ENCODE measurements around the gene SMIM24.

The SMIM24 gene

GRCh38 chr19:3470500-3471128 is 9.7 kb downstream of the SMIM24 start:
- DNase-seq: no peak

- DNase-seq: no peak
These were observed 10.5 kb downstream of the SMIM24 start for GRCh38 chr19:3469638-3470499.

GRCh38 chr19:3468211-3468610 is 12.1 kb downstream of the SMIM24 start:
- no peak for DNase-seq

GRCh38 chr19:3467437-3468198 is 12.7 kb downstream of the SMIM24 start:
- no peak for DNase-seq

- DNase-seq: no peak
These were observed 13.7 kb downstream of the SMIM24 start for GRCh38 chr19:3466635-3467034.

- no peak for DNase-seq
These were observed 14.8 kb downstream of the SMIM24 start for GRCh38 chr19:3465552-3465951.

GRCh38 chr19:3464587-3465235 is 15.6 kb downstream of the SMIM24 start:
- no peak for DNase-seq

- no peak for DNase-seq
These were observed 16.4 kb downstream of the SMIM24 start for GRCh38 chr19:3463714-3464586.

GRCh38 chr19:3462991-3463713 is 17.2 kb downstream of the SMIM24 start:
- no peak for DNase-seq

- DNase-seq: no peak
These were observed 20.3 kb downstream of the SMIM24 start for GRCh38 chr19:3459965-3460582.

GRCh38 chr19:3459089-3459881 is 21.0 kb downstream of the SMIM24 start:
- no peak for DNase-seq

- DNase-seq: no peak
These were observed 21.9 kb downstream of the SMIM24 start for GRCh38 chr19:3458229-3459088.

- no peak for DNase-seq
These were observed 22.6 kb downstream of the SMIM24 start for GRCh38 chr19:3457528-3458228.

GRCh38 chr19:3456925-3457527 is 23.3 kb downstream of the SMIM24 start:
- no peak for DNase-seq

GRCh38 chr19:3455960-3456601 is 24.2 kb downstream of the SMIM24 start:
- no peak for DNase-seq

GRCh38 chr19:3455393-3455955 is 24.9 kb downstream of the SMIM24 start:
- no peak for DNase-seq
